ENCODE data around the gene UGT1A9.
A peak's percentile ranks its signal among the peaks of the same experiment; 100 is the strongest.
"Not testable (repeated sequence)": the region's sequence is repeated elsewhere in the genome, so short reads cannot be mapped to it uniquely, and the experiment has no call there.

UGT1A9 gene

DNA sequence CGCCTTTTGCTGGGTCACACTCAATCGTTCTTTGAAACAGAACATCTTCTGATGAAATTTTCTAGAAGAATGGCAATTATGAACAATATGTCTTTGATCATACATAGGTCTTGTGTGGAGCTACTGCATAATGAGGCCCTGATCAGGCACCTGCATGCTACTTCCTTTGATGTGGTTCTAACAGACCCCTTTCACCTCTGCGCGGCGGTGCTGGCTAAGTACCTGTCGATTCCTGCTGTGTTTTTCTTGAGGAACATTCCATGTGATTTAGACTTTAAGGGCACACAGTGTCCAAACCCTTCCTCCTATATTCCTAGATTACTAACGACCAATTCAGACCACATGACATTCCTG lies 41.5 kb downstream of the UGT1A9 start:
- DNase-seq, result no peak

DNA sequence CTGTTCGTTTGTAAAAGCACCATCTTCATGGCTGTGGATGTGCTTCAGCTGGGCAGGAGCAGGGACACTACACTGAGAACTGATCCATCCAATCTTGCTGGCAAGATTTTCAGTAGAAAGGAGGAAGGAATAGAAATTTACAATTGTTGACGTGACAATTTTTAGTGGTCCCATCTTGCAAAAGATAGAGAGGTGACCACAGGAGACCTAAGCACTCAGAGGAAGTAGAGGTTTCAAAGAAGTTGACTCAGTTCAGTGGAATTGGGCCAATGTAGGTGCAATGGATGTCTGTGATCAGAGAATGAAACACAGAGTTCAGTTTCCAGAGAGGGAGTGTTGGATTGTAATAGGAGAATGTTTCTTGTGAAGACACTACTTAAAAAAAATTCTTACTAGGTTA lies 42.4 kb downstream of the UGT1A9 start:
- DNase-seq, result peak in 1 of 5 experiments; percentile 8

DNA sequence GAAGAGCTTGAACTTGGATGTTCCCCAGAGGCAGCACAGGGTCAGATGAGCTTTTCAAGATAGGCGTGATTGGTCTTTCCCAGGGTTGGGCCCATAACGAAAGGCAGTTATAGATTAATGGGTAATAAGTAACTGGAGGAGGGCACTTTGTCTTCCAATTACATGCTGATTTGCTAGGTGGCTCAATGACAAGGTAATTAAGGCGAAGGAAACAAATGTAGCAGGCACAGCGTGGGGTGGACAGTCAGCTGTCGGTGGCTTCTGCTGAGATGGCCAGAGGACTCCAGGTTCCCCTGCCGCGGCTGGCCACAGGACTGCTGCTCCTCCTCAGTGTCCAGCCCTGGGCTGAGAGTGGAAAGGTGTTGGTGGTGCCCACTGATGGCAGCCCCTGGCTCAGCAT lies 46.9 kb downstream of the UGT1A9 start, which contains the start of gene UGT1A4:
UGT1A4 (plus strand) TSS at position 185 of the 400 bp plus-strand sequence; CDS start at position 270, 85 bp downstream.
- no peak for DNase-seq

DNA sequence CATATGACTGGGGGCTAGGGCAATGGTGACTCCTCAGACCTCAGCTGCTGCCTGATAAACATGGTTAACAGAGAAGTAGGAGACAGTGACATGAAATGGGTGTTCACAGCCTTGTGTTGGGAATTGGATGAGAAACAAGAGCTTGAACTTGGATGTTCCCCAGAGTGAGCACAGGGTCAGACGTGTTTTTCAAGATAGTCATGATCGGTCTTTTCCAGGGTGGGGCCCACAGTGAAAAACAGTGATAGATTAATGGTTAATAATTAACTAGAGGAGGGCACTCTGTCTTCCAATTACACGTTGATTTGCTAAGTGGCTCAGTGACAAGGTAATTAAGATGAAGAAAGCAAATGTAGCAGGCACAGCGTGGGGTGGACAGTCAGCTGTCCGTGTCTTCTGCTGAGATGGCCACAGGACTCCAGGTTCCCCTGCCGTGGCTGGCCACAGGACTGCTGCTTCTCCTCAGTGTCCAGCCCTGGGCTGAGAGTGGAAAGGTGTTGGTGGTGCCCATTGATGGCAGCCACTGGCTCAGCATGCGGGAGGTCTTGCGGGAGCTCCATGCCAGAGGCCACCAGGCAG lies 57.1 kb downstream of the UGT1A9 start, which contains the start of gene UGT1A3:
UGT1A3 (plus strand) TSS at position 320 of the 579 bp plus-strand sequence; CDS start at position 405, 85 bp downstream.
- DNase-seq, result no peak

DNA sequence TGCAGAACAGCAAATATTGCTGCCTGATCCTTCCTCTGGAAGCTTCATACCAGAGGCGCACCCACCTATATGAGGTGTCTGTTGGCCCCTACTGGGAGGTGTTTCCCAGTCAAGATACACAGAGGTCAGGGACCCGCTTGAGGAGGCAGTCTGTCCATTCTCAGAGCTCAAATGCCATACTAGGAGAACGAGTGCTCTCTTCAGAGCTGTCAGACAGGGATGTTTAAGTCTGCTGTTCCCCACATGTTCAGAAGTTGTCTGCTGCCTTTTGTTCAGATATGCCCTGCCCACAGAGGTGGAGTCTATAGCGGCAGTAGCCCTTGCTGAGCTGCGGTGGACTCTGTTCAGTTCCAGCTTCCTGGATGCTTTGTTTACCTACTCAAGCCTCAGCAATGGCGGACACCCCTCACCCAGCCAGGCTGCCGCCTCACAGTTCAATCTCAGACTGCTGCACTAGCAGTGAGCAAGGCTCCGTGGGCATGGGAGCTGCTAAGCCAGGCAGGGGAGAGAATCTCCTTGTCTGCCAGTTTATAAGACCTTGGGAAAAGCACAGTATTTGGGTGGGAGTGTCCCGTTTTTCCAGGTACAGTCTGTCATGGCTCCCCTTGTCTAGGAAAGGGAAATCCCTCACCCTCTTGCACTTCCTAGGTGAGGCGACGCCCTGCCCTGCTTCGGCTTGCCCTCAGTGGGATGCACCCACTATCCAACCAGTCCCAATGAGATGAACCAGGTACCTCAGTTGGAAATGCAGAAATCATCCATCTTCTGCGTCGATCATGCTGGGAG lies 65.4 kb downstream of the UGT1A9 start:
- DNase-seq, result not testable (repeated sequence)

DNA sequence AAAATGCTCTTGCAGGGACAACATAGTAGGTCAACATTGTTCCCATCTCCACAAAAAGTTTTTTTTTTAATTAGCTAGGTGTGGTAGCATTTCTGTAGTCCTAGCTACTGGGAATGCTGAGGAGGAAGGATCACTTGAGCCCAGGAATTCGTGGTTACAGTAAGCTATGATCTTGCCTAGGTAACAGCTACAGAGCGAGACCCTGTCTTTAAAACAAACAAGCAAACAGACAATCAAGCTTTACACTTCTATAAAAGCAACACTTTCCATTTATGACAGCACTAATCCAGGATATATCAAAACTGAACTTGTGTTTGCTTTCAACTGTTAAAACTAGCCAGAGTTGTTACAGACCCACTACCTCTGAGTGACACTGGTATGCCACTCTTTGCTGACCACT lies 69.2 kb downstream of the UGT1A9 start:
- no peak for DNase-seq

DNA sequence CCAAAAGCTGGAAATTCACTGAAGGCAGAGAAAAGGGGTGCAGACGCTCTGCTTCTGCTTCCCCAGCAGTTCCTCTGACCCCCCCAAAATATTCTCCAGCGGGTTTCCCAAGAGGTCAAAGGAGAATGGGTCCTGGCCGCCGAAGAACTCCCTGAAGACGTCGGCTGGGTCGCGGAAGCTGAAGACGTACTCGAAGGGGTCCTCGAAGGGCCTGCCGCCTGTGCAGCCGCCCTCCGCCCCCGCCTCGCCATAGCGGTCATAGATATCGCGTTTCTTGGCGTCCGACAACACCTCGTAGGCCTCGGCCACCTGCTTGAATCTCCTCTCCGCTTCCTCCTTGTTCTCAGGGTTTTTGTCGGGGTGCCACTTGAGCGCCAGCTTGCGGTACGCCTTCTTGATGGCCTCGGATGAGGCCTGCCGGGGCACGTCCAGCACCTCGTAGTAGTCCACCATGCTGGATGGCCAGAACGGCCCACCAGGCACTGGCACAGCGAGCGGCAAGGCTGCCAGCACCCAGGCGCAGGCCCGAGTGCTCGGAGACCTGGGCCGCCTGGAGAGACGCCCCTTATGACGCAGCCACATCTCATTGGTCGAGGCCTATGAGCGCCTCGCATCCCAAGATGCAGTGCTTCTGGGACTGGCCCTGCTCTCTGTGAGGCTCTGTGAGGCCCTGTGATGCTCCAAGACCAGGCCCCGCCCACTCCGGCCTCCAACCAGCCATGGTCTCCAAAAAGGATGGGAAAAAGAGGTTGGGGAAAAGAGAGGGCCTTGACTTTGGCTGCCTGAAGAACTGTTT lies 72.0 kb downstream of the UGT1A9 start:
- no peak for DNase-seq

DNA sequence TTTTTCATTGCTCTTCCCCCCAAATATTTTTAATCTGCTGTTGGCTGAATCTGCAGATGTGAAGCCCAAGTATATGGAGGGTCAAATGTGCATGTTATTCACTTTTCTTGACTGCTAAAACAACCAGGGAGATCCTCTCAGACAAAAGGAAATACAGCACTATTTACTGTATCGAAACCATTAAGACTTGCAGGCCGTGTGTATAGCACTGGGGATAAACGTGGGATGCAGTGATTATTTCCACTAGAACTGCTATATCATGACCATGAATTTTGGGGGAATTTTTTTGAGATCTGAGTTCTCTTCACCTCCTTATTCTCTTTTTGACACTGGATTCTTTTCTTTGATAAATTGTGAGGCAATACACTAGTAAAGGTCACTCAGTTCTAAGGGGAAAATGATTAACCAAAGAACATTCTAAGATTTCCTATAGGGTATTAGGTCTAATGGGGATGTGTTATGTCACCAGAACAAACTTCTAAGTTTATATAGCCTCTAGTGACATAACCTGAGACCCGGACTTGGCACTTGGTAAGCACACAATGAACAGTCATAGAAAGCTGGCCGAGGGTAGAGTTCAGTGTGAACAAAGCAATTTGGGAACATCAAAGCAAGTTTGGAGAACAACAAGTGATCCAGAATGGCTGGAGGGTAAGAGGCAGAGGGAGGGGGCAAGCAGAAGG lies 73.5 kb downstream of the UGT1A9 start:
- no peak for DNase-seq

DNA sequence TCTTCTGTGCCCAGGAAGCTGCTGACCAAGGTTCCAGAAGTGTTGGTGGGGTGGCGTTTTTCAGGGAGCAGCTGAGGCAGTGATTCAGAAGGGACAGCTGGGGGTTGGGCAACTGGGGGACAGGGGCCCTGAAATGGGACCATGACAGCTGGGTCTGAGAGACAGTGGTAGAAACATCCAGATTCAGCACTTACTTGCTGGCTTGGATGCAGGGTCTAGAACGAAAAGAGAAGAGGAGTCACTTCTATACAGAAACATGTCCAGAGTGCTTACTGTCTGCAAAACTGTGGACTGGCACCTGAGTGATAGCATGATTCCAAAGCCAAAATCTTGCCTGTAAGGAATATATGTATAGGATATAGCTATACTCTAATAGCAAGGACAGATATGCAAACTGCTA lies 74.1 kb downstream of the UGT1A9 start:
- not testable (repeated sequence) for DNase-seq

DNA sequence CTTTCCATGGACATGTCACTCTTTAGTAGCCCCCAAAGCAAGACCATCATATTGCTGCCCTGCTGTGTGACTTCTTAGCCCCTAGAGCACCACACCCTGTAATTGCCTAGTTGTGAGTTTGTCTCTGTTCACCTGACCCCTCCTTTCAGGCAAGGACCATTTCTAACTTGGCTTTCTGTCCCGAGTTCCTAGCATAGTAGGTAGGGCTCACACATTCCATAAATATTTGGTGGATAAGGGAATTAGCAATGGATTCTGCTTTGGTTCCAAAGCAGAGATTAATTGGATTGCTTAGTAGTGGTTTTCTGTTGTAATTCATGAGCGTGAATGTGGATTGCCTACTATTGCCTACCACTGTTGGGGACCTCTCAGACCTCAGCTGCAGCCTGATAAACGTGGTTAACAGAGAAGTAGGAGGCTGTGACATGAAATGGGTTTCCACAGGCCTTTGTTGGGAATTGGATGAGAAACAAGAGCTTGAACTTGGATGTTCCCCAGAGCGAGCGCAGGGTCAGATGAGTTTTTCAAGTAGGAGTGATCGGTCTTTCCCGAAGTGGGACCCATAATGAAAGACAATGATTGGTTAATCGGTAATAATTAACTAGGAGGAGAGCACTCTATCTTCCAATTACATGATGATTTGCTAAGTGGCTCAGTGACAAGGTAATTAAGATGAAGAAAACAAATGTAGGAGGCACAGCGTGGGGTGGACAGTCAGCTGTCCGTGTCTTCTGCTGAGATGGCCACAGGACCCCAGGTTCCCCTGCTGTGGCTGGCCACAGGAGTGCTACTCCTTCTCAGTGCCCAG lies 75.0 kb downstream of the UGT1A9 start:
- DNase-seq, result no peak

DNA sequence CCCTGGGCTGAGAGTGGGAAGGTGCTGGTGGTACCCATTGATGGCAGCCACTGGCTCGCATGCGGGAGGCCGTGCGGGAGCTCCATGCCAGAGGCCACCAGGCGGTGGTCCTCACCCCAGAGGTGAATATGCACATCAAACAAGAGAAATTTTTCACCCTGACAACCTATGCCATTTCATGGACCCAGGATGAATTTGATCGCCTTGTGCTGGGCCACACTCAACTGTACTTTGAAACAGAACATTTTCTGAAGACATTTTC lies 75.5 kb downstream of the UGT1A9 start:
- no peak for DNase-seq

DNA sequence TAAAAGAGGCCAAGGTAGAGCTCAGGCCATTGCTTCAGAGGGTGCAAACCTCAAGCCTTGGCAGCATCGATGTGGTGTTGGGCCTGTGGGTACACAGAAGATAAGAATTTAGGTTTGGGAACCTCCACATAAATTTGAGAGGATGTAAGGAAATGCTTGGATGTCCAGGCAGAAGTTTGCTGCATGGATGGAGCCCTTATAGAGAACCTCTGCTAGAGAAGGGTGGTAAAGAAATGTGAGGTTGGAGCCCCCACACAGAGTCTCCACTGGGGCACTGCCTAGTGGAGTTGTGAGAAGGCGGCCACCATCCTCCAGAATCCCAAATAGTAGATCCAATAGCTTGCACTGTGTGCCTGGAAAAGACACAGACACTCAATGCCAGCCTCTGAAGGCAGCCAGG lies 79.0 kb downstream of the UGT1A9 start:
- DNase-seq, result not testable (repeated sequence)

DNA sequence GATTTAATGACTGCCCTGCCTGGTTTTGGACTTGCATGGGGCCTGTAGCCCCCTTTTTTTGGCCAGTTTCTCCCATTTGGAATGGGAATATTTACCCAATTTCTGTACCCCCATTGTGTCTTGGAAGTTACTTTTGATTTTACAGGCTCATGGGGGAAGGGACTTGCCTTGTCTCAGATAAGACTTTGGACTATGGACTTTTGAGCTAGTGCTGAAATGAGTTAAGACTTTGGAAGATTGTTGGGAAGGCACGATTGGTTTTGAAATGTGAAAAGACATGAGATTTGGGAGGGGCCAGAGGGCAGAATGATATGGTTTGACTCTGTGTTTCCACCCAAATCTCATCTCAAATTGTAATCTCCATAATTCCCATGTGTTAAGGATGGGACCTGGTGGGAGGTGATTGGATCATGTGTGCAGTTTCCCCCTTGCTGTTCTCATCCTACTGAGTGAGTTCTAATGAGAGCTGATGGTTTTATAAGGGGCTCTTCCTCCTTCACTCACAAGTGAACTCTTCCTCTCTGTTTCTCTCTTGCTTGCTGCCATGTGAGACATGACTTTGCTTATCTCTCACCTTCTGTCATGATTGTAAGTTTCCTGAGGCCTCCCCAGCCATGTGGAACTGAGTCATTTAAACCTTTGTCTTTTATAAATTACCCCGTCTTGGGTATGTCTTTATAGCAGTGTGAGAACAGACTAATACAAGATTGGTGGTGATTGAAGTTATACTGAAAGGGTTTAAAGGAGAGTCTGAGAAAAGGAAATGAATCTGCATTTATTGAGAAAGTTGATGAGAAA lies 79.7 kb downstream of the UGT1A9 start:
- DNase-seq, result not testable (repeated sequence)

DNA sequence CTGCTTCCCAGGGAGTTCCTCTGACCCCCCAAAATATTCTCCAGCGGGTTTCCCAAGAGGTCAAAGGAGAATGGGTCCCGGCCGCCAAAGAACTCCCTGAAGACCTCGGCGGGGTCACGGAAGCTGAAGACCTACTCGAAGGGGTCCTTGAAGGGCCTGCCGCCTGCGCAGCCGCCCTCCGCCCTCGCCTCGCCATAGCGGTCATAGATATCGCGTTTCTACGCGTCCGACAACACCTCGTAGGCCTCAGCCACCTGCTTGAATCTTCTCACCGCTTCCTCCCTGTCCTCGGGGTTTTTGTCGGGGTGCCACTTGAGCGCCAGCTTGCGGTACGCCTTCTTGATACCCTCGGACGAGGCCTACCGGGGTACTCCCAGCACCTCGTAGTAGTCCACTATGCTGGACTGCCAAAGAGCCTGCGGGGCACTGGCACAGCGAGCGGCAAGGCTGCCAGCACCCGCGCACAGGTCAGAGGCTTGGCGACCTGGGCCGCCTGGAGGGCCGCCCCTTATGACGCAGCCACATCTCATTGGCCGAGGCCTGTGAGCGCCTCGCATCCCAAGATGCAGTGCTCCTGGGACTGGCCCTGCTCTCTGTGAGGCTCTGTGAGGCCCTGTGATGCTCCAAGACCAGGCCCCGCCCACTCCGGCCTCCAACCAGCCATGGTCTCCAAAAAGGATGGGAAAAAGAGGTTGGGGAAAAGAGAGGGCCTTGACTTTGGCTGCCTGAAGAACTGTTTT lies 83.3 kb downstream of the UGT1A9 start:
- DNase-seq, result no peak

DNA sequence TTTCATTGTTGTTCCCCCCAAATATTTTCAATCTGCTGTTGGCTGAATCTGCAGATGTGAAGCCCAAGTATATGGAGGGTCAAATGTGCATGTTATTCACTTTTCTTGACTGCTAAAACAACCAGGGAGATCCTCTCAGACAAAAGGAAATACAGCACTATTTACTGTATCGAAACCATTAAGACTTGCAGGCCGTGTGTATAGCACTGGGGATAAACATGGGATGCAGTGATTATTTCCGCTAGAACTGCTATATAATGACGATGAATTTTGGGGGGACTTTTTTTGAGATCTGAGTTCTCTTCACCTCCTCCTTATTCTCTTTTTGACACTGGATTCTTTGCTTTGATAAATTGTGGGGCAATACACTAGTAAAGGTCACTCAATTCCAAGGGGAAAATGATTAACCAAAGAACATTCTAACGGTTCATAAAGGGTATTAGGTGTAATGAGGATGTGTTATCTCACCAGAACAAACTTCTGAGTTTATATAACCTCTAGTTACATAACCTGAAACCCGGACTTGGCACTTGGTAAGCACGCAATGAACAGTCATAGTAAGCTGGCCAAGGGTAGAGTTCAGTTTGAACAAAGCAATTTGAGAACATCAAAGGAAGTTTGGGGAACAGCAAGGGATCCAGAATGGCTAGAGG lies 84.9 kb downstream of the UGT1A9 start:
- no peak for DNase-seq

DNA sequence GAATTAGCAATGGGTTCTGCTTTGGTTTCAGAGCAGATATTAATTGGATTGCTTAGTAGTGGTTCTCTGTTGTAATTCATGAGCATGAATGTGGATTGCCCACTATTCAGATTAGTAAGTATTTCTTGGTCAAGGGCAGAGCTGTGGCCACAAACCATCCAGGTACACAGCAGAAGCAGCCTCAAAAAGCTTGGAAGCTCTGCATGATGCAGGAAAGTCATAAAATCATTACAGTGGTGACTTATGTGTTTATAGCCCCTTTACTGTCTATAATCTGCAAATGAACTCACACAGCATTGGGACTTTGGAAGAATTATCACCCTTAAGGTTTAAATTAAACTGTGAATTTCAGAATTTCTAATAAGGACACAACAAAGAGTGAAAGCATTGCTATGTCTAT lies 86.4 kb downstream of the UGT1A9 start:
- no peak for DNase-seq

DNA sequence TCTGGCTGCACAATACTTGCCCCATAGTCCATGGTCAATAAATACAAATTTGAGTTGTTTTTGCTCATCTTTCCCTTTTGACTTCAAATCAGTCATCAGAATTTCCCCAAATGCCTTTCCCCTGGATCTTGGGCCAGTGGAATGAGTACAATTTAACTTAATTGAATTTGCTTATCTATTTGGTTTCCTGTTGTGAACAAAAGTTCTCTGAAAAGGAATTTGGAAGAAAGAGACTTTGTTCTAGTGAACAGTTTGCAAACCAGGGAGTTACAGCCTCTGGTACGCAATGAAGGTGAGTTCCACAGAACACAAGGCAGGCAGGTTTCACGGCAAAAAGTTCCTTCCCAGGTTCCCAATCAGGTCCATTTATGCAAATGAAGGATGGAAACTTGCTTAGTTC lies 87.2 kb downstream of the UGT1A9 start:
- no peak for DNase-seq

DNA sequence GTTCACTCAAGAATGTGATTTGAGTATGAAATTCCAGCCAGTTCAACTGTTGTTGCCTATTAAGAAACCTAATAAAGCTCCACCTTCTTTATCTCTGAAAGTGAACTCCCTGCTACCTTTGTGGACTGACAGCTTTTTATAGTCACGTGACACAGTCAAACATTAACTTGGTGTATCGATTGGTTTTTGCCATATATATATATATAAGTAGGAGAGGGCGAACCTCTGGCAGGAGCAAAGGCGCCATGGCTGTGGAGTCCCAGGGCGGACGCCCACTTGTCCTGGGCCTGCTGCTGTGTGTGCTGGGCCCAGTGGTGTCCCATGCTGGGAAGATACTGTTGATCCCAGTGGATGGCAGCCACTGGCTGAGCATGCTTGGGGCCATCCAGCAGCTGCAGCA lies 88.3 kb downstream of the UGT1A9 start, which contains the start of gene UGT1A1:
UGT1A1 (plus strand) TSS at position 228 of the 400 bp plus-strand sequence; CDS start at position 246, 18 bp downstream.
- no peak for DNase-seq

DNA sequence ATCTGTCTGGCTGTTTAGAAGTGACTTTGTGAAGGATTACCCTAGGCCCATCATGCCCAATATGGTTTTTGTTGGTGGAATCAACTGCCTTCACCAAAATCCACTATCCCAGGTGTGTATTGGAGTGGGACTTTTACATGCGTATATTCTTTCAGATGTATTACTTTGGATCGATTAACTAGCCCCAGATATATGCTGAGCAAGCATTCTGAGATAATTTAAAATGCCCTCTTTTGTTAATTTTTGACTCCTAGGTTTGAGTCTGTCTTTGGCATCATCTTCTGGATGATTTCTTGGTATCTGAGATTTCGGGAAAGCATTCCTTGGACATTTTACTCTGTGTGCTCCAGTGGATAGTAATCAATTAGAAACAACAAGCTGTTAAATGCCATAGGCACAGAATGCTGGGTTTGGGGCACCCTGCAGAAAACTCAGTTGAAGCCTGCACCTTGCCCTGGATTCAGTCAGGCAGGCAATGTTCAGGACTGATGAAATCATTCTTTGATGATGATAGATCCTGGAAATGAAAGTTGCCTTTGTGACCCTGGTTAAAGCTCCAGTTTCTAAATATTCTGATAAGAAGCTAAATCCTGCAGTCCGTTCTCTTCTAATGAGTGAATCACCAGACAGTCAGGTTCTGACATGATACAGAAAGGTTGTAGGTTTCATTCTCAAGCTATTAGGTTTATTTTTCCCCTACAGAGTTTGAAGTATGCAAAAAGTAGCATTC lies 89.5 kb downstream of the UGT1A9 start:
- no peak for DNase-seq
